Lower leg skin (tissue), 4 donors: ENCODE data around the gene KLHL35. TPM values are rescaled to one million over a fixed set of nuclear protein-coding genes. Genes with fewer than 3 reads are reported as not detected.

ENCODE experiments used
- DNase-seq, 2 donors: peaks; one replicate each; pipeline ENCODE4 v3.0.0-alpha.2; 2019; ENCODE audit warnings: low spot score in 2 of 2
- H3K4me3 ChIP-seq: fragments of 200-600 bp; sonication (generic); 2 replicates; pipeline ENCODE4 v1.5.1; 2017; ENCODE audit warnings: mild to moderate bottlenecking, low read depth; ENCODE audit not compliant: poor library complexity, severe bottlenecking
- CTCF ChIP-seq, 3 donors: fragments of 450-650 bp; IDR thresholded peaks; one replicate each; pipeline ENCODE4 v1.5.1; 2016; ENCODE audit warnings: antibody characterized with exemption in 3 of 3, mild to moderate bottlenecking in 3 of 3, moderate library complexity in 2 of 3
- POLR2A ChIP-seq, 2 donors: fragments of 450-650 bp; IDR thresholded peaks; one replicate each; pipeline ENCODE4 v1.6.1; 2016 to 2017; ENCODE audit warnings: antibody characterized with exemption in 2 of 2, mild to moderate bottlenecking in 1 of 2, moderate library complexity in 1 of 2
- WGBS, 2 donors: methylation state at CpG; one replicate each; pipeline ENCODE4 v1.1.5; 2018; 5-methylcytosine and 5-hydroxymethylcytosine counted together
- intact Hi-C: fragments of 100-400 bp; cut with DNase I; formaldehyde crosslinking; loops from one replicate; pipeline ENCODE4 v1.15.0; 2023; ENCODE audit warnings: low total_unique reads
- total RNA-seq, 4 donors: library from RNA; depleted of rRNA; stranded (reverse); fragments of >200 nt; gene quantifications; one replicate each; pipeline ENCODE4 v1.1.0, GENCODE V29; 2016

The KLHL35 gene
- total RNA-seq, 4 donors from 2014 or later: 1.0 to 4.3 (median 3.8) TPM; not detected in 1

- DNase-seq: no peak
- no peak overlapping the region for H3K4me3 ChIP-seq
- no peak for TF ChIP-seq POLR2A (IDR thresholded peaks at IDR 0.05)
- no peak for TF ChIP-seq CTCF (IDR thresholded peaks at IDR 0.05)
- WGBS, 2 donors: 76 to 82% methylated on average over 4 of the region's 4 CpGs
- intact Hi-C loops: no loop called here
Observed at GRCh38 chr11:75479597-75480145, 46.7 kb upstream of the KLHL35 start.

- no peak for DNase-seq
- intact Hi-C loops: no loop called here
- no peak for TF ChIP-seq POLR2A (IDR thresholded peaks at IDR 0.05)
- TF ChIP-seq CTCF (IDR thresholded peaks at IDR 0.05): no peak
- no peak overlapping the region for H3K4me3 ChIP-seq
- WGBS, 2 donors: 75 to 79% methylated on average over 5 of the region's 5 CpGs
Observed at GRCh38 chr11:75478783-75479596, 46.0 kb upstream of the KLHL35 start.

- TF ChIP-seq CTCF (IDR thresholded peaks at IDR 0.05): no peak
- TF ChIP-seq POLR2A (IDR thresholded peaks at IDR 0.05): no peak
- intact Hi-C loops: no loop called here
- H3K4me3 ChIP-seq: no peak overlapping the region
- 92 to 93% methylated on average over 8 to 9 of the region's 12 CpGs for WGBS, 2 donors
- no peak for DNase-seq
Observed at GRCh38 chr11:75477614-75477935, 44.6 kb upstream of the KLHL35 start.

GRCh38 chr11:75476739-75477613, 44.0 kb upstream of the KLHL35 start:
- H3K4me3 ChIP-seq: no peak overlapping the region
- no peak for DNase-seq
- TF ChIP-seq CTCF (IDR thresholded peaks at IDR 0.05) (no peak), POLR2A (IDR thresholded peaks at IDR 0.05) (no peak)
- WGBS, 2 donors: 53 to 57% methylated on average over 8 to 10 of the region's 10 CpGs
- intact Hi-C loops: no loop called here

GRCh38 chr11:75475767-75476650, 43.0 kb upstream of the KLHL35 start:
- intact Hi-C loops: no loop called here
- whole genome bisulfite sequencing, 2 donors: 66% methylated on average over 9 of the region's 9 CpGs

More at GRCh38 chr11:75475767-75476650, 43.0 kb upstream of the KLHL35 start:
- TF ChIP-seq CTCF (IDR thresholded peaks at IDR 0.05) (no peak), POLR2A (IDR thresholded peaks at IDR 0.05) (no peak)
- peak; percentile 37 to 89 for DNase-seq
- no peak overlapping the region for H3K4me3 ChIP-seq
